GM12878 (cell line): ENCODE data around the gene LRRC56. TPM values are rescaled to one million over a fixed set of nuclear protein-coding genes. Genes with fewer than 3 reads are reported as not detected.

Source experiments
- ATAC-seq: fragments of 200-7000 bp; cut with Tn5 transposase; 3 replicates; pipeline ENCODE4 v1.9.1; 2020; ENCODE audit warnings: mild to moderate bottlenecking, moderate library complexity
- BruUV-seq: library from RNA; stranded (reverse); fragments of 400-500 nt; replicated peaks from 2 replicates; lab custom pipeline; 2021; lab: Mats Ljungman, UMichigan
- CTCF ChIA-PET: fragments of 300-600 bp; sonication (Branson Sonifier 250); formaldehyde crosslinking; extraction: SDS; loops from one replicate; lab custom pipeline; 2021; ENCODE audit warnings: inconsistent platforms; lab: Yijun Ruan, JAX
- POLR2A ChIA-PET: fragments of 350-600 bp; formaldehyde crosslinking; extraction: SDS; loops from one replicate; lab custom pipeline; 2021; ENCODE audit warnings: inconsistent platforms; lab: Charles Lee
- RAD21 ChIA-PET: fragments of 300-600 bp; sonication (Branson Sonifier 250); formaldehyde crosslinking; loops from one replicate; lab custom pipeline; 2023; ENCODE audit warnings: antibody characterized with exemption; ENCODE audit not compliant: unreplicated experiment; lab: Charles Lee
- SMC1A ChIA-PET: fragments of 300-600 bp; sonication (Branson Sonifier 250); formaldehyde crosslinking; loops from one replicate; lab custom pipeline; 2023; ENCODE audit not compliant: unreplicated experiment, uncharacterized antibody; lab: Charles Lee
- DNase-seq: peaks from one replicate; pipeline ENCODE4 v3.0.0-alpha.2; 2011; ENCODE audit warnings: low read depth, low spot score
- FAIRE-seq: peaks from 3 replicates; lab custom pipeline; 2011; peaks lifted over from hg19 to GRCh38; lab: Jason Lieb, UNC
- H2AFZ ChIP-seq: 2 replicates; pipeline ENCODE4 v1.6.0; 2011; ENCODE audit warnings: low read depth, low read length, control low read depth; ENCODE audit not compliant: control insufficient read depth
- H3K27ac ChIP-seq: 2 replicates; pipeline ENCODE4 v1.5.1; 2011; ENCODE audit warnings: control low read depth; ENCODE audit not compliant: control insufficient read depth, insufficient read depth
- H3K27me3 ChIP-seq, 2 experiments: replicated peaks in 1 of 2; 2 replicates each; pipeline versions ENCODE4 v1.6.0 to v1.6.1; 2011; ENCODE audit warnings: low read length in 1 of 2; ENCODE audit not compliant: control insufficient read depth in 2 of 2, insufficient read depth in 2 of 2
- H3K36me3 ChIP-seq, 2 experiments: 2 replicates each; pipeline ENCODE4 v1.5.1; 2011; ENCODE audit warnings: low read length in 1 of 2; ENCODE audit not compliant: control insufficient read depth in 2 of 2, insufficient read depth in 2 of 2
- H3K4me1 ChIP-seq: 2 replicates; pipeline ENCODE4 v1.6.1; 2011; ENCODE audit warnings: mild to moderate bottlenecking, low read length, moderate library complexity, mixed read lengths; ENCODE audit not compliant: control insufficient read depth, insufficient read depth
- H3K4me2 ChIP-seq: 2 replicates; pipeline ENCODE4 v1.6.0; 2011; ENCODE audit warnings: control low read depth; ENCODE audit not compliant: control insufficient read depth, insufficient read depth
- H3K4me3 ChIP-seq: fragments of 200-600 bp; sonication (generic); 2 replicates; pipeline ENCODE4 v1.5.1; 2016
- H3K79me2 ChIP-seq: 2 replicates; pipeline ENCODE4 v1.6.0; 2011; ENCODE audit warnings: low read length; ENCODE audit not compliant: control insufficient read depth, insufficient read depth
- H3K9ac ChIP-seq: 2 replicates; pipeline ENCODE4 v1.8.0; 2011; ENCODE audit warnings: low read length, control low read depth, mixed read lengths; ENCODE audit not compliant: control insufficient read depth, insufficient read depth
- H3K9me3 ChIP-seq: replicated peaks from 3 replicates; pipeline ENCODE4 v1.5.1; 2011; ENCODE audit warnings: mild to moderate bottlenecking, low read length; ENCODE audit not compliant: control insufficient read depth, insufficient read depth
- H4K20me1 ChIP-seq: 2 replicates; pipeline ENCODE4 v1.6.0; 2011; ENCODE audit not compliant: control insufficient read depth, insufficient read depth
- BMI1 ChIP-seq: fragments of 450-650 bp; IDR thresholded peaks from 2 replicates; pipeline ENCODE4 v1.6.1; 2016; ENCODE audit warnings: mild to moderate bottlenecking, moderate library complexity, borderline replicate concordance
- CBFB ChIP-seq: IDR thresholded peaks from 2 replicates; pipeline ENCODE4 v1.6.1; 2016; ENCODE audit warnings: antibody characterized with exemption, low read depth
- CBX5 ChIP-seq: sonication (generic); IDR thresholded peaks from 2 replicates; pipeline ENCODE4 v1.6.1; 2016; ENCODE audit warnings: low read depth, moderate library complexity, mild to moderate bottlenecking, inconsistent platforms
- ESRRA ChIP-seq: IDR thresholded peaks from 2 replicates; pipeline ENCODE4 v1.6.1; 2012; ENCODE audit warnings: mild to moderate bottlenecking, low read length, improper control_type of control experiment
- HDGF ChIP-seq: fragments of 450-650 bp; IDR thresholded peaks from 2 replicates; pipeline ENCODE4 v1.6.1; 2016; ENCODE audit warnings: antibody characterized with exemption
- MEF2B ChIP-seq: fragments of 450-650 bp; IDR thresholded peaks from 2 replicates; pipeline ENCODE4 v1.6.1; 2018; ENCODE audit warnings: mild to moderate bottlenecking, moderate library complexity; ENCODE audit not compliant: partially characterized antibody, poor library complexity, severe bottlenecking
- NFXL1 ChIP-seq: fragments of 450-650 bp; IDR thresholded peaks from 2 replicates; pipeline ENCODE4 v1.6.1; 2017; ENCODE audit warnings: antibody characterized with exemption, mild to moderate bottlenecking, borderline replicate concordance
- RELA ChIP-seq: fragments of 450-650 bp; IDR thresholded peaks from 2 replicates; pipeline ENCODE4 v1.8.0; 2014; ENCODE audit warnings: borderline replicate concordance; ENCODE audit not compliant: partially characterized antibody
- SREBF2 ChIP-seq: IDR thresholded peaks from 2 replicates; pipeline ENCODE4 v1.6.1; 2012; ENCODE audit warnings: mild to moderate bottlenecking, low read length
- TAF1 ChIP-seq: IDR thresholded peaks from 2 replicates; pipeline ENCODE4 v1.6.1; 2011; ENCODE audit warnings: mild to moderate bottlenecking, low read depth, low read length, borderline replicate concordance
- WRNIP1 ChIP-seq: IDR thresholded peaks from 2 replicates; pipeline ENCODE4 v1.6.1; 2011; ENCODE audit warnings: low read depth, low read length, improper control_type of control experiment, borderline replicate concordance
- ZZZ3 ChIP-seq: IDR thresholded peaks from 2 replicates; pipeline ENCODE4 v1.6.1; 2011; ENCODE audit warnings: low read depth; ENCODE audit not compliant: control insufficient read depth, insufficient read length
- WGBS: methylation state at CpG from one replicate; pipeline ENCODE4 v1.1.6; 2016; ENCODE audit warnings: low lambda C conversion rate; ENCODE audit not compliant: insufficient replicate concordance, insufficient coverage; ENCODE audit errors: missing lambda C conversion rate; 5-methylcytosine and 5-hydroxymethylcytosine counted together
- in situ Hi-C: fragments of 300-500 bp; cut with MboI; formaldehyde crosslinking; loops from 9 replicates; pipeline ENCODE4 v1.14.3; 2018; ENCODE audit warnings: mixed read lengths
- intact Hi-C: fragments of 100-400 bp; cut with micrococcal nuclease; formaldehyde crosslinking; loops from one replicate; pipeline ENCODE4 v1.14.2; 2022; ENCODE audit not compliant: unreplicated experiment
- polyA plus RNA-seq, 11 experiments: library from polyadenylated mRNA; depleted of rRNA in 4 of 11; unstranded in 6 of 11; stranded (reverse) in 5 of 11; fragments of >200 nt; fragmentation: Nextera tagmentation in 4 of 11; fragmentation: Illumina TruSeq in 1 of 11; extraction: Ambion mirVana in 4 of 11; extraction: Trizol in 1 of 11; gene quantifications; 1 replicate in 1 of 11; 2 replicates in 10 of 11; pipeline versions ENCODE4 v1.2.1 to v1.2.3, GENCODE V29; 2011 to 2016; ENCODE audit warnings: inconsistent platforms in 2 of 11, missing spikeins in 2 of 11, low read depth in 1 of 11
- total RNA-seq, 4 experiments: library from RNA; depleted of rRNA in 3 of 4; stranded (reverse); fragments of >200 nt in 3 of 4; fragmentation: Illumina TruSeq in 1 of 4; extraction: Trizol in 1 of 4; gene quantifications; 2 replicates each; pipeline versions ENCODE4 v1.2.1 to v1.2.3, GENCODE V29; 2013 to 2021
- TF ChIP-seq, protein P1 (sequence below): fragments of 450-650 bp; IDR thresholded peaks from 2 replicates; pipeline ENCODE4 v1.6.1; 2017; ENCODE audit warnings: mild to moderate bottlenecking, low read depth, inconsistent platforms; ENCODE audit not compliant: poor library complexity, severe bottlenecking

LRRC56 gene
- total and polyA plus RNA-seq, 10 of the 15 experiments (the other 5 are each of a cell fraction or from before 2014, with no cell fraction given), result 0.02 to 1.9 (median 0.75) TPM; not detected in 1

- ChIA-PET SMC1A (no interaction called here), POLR2A (no interaction called here), RAD21 (no interaction called here), CTCF (no interaction called here)
- TF ChIP-seq BMI1, result no peak
- TF ChIP-seq TAF1, result no peak
- no peak for TF ChIP-seq ZZZ3
- no peak for TF ChIP-seq WRNIP1
- H3K4me1 ChIP-seq, result peaks cover 8% of the 10 kb centered on the region
- H3K27ac ChIP-seq, result no peak overlapping the region
- in situ Hi-C loops, result no loop called here
- no TSS peak for BruUV-seq
- no peaks in the 10 kb centered on the region for H3K9me3 ChIP-seq
- no peak overlapping the region for H2AFZ ChIP-seq
- H3K27me3 ChIP-seq, result no peaks in the 10 kb centered on the region
- H3K4me2 ChIP-seq, result no peak overlapping the region
- H3K9ac ChIP-seq, result no peak overlapping the region
- H3K79me2 ChIP-seq, result peaks cover 16% of the 10 kb centered on the region
- 80% methylated on average over 23 of the region's 28 CpGs for WGBS
- intact Hi-C loops, result no loop called here
- peaks cover 0 to 12% of the 10 kb centered on the region in 2 experiments; a peak in 3 of 4 replicates for H3K36me3 ChIP-seq
- H3K4me3 ChIP-seq, result no peak overlapping the region
- DNase-seq (no peak), FAIRE-seq (no peak), ATAC-seq (no peak)
- H4K20me1 ChIP-seq, result no peaks in the 10 kb centered on the region
Measured at GRCh38 chr11:530960-531831, 6.1 kb upstream of the LRRC56 start.

GRCh38 chr11:531919-532526, 5.3 kb upstream of the LRRC56 start:
- in situ Hi-C loops, result no loop called here
- H3K27me3 ChIP-seq, result no peaks in the 10 kb centered on the region
- TF ChIP-seq RELA, result no peak
- no peak for TF ChIP-seq CBFB
- TF ChIP-seq NFXL1, result no peak
- no peak for TF ChIP-seq ESRRA
- TF ChIP-seq MEF2B, result no peak
- no peak for TF ChIP-seq CBX5
- TF ChIP-seq, protein P1, sequence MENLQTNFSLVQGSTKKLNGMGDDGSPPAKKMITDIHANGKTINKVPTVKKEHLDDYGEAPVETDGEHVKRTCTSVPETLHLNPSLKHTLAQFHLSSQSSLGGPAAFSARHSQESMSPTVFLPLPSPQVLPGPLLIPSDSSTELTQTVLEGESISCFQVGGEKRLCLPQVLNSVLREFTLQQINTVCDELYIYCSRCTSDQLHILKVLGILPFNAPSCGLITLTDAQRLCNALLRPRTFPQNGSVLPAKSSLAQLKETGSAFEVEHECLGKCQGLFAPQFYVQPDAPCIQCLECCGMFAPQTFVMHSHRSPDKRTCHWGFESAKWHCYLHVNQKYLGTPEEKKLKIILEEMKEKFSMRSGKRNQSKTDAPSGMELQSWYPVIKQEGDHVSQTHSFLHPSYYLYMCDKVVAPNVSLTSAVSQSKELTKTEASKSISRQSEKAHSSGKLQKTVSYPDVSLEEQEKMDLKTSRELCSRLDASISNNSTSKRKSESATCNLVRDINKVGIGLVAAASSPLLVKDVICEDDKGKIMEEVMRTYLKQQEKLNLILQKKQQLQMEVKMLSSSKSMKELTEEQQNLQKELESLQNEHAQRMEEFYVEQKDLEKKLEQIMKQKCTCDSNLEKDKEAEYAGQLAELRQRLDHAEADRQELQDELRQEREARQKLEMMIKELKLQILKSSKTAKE, result no peak
- TF ChIP-seq SREBF2, result no peak
- TF ChIP-seq HDGF, result no peak

More at GRCh38 chr11:531919-532526, 5.3 kb upstream of the LRRC56 start:
- no TSS peak for BruUV-seq
- H4K20me1 ChIP-seq, result no peaks in the 10 kb centered on the region
- POLR2A ChIA-PET, result no interaction called here
- peaks cover 0 to 12% of the 10 kb centered on the region in 2 experiments; a peak in 3 of 4 replicates for H3K36me3 ChIP-seq
- CTCF ChIA-PET, result interaction anchor here (1.3 kb wide), 1 partner anchor 13 kb away, joined by 3 read pairs; no protein-coding TSS in a partner anchor
- peaks cover 13% of the 10 kb centered on the region for H3K4me1 ChIP-seq
- H3K9me3 ChIP-seq, result no peaks in the 10 kb centered on the region
- H3K4me2 ChIP-seq, result no peak overlapping the region
- no peak overlapping the region for H2AFZ ChIP-seq
- H3K79me2 ChIP-seq, result peaks cover 16% of the 10 kb centered on the region
- no peak overlapping the region for H3K9ac ChIP-seq
- no peak for DNase-seq
- H3K27ac ChIP-seq, result no peak overlapping the region
- WGBS, result 96% methylated on average over 18 of the region's 18 CpGs
- intact Hi-C loops, result no loop called here
- no peak overlapping the region for H3K4me3 ChIP-seq
- RAD21 ChIA-PET, result no interaction called here
- SMC1A ChIA-PET, result no interaction called here
- no peak for ATAC-seq
- no peak for FAIRE-seq
